GM19023 (cell line): Measurements from ENCODE around the gene EPGN.

Experiments
- ATAC-seq: cut with Tn5 transposase; IDR thresholded peaks from one replicate; pipeline ENCODE4 v1.9.1; 2021; ENCODE audit warnings: mild to moderate bottlenecking, moderate library complexity; ENCODE audit not compliant: unreplicated experiment

EPGN gene, protein sequence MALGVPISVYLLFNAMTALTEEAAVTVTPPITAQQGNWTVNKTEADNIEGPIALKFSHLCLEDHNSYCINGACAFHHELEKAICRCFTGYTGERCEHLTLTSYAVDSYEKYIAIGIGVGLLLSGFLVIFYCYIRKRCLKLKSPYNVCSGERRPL

DNA sequence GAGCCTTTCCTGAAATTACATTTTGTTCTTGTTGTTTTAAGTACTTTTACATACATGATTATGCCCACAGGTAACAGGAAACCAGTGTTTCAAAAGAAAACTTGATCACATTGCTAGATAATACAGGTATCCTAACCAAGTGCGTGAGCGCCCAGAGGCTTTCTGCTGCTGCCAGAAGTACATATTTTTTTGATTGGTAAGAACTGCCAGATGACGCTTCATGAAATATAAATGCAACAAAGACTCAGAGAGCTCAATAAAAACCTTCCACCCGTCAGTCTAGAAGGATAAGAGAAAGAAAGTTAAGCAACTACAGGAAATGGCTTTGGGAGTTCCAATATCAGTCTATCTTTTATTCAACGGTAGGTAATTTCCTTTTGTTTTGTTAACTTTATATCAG is at the start of gene EPGN:
Gene EPGN (plus strand): TSS at position 256 of the 400 bp plus-strand sequence. CDS start 64 bp downstream, at position 320.
- ATAC-seq = no peak

- ATAC-seq = no peak
These were observed 49.3 kb upstream of the EPGN start for GRCh38 chr4:74258963-74259362.

DNA sequence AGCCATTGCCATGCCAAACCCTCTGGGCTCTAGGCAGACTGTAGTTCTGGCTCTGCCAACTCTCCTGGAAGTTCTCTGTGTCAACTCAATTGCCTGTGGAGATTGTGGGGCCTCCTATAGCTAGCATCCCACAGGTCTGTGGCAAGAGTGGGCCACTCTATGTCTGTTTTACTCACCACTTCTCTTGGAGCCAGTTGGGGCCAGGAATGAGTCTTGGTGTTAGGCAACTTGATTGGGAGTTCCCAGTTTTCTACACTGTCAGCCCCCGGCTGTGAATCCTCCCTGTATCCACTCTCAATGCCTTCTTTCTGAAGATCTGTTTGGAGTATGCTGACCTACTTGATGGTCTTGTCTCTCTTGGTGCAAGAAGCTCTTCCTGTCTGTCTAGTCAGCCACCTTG is 48.2 kb upstream of the EPGN start:
- ATAC-seq = no peak

DNA sequence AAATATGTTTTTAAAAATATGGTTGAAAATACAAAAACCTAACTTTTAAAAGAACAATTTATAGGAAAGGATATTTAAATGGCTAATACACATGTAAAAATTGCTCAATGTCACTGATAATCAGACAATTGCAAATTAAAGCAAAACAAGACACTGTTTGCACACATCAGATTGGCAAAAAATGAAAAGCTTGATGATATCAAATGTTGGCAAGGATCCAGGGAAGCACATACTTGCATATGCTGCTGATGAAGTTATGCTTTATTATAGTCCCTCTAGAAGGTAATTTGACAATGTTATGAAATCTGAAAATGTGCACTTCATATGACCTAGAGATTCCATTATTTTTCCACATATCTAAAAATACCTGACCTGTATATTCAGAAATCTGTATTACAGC is 45.7 kb upstream of the EPGN start:
- no peak for ATAC-seq

DNA sequence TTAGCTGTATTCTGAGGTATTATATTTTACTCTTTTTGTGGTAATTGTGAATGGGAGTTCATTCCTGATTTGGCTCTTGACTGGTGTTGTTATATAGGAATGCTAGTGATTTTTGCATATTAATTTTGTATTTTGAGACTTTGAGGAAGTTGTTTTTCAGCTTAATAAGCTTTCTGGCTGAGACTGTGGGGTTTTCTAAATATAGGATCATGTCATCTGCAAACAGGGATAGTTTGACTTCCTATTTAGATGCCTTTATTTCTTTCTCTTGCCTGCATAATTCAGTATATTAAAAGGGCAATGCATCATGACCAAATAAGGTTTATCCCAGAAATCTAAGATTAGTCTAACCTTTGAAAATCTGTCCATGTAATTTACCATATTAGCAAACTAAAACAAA is 44.7 kb upstream of the EPGN start:
- ATAC-seq = no peak

GRCh38 chr4:74266081-74266480 is 42.2 kb upstream of the EPGN start:
- no peak for ATAC-seq

DNA sequence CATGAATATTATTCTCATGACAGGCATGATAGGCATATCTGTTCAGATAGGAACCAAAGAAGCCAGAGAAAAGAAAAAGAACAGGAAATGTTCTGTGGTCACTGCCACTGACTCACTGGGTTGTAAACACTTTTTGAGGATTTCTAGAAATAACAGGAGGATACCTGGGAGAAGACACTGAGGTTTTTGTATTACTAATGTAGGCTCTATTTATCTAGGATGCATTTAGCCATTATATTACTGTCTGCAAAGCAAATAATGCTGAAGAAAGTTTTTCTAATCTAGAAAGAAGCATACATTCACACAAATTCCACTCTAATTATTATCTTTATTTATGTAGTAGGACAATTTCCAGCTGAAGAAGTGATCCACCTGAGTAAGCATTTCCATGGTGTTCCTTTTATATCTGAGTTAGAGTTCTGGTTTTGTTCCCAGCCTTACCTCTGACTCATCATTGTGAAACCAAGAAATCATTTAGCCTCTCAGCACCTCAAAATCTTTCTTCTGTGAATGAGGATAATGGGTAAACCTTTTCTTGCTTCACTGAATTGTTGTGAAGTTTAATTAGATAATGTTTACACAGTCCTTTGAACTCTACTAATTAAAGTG is 40.2 kb upstream of the EPGN start:
- no peak for ATAC-seq

DNA sequence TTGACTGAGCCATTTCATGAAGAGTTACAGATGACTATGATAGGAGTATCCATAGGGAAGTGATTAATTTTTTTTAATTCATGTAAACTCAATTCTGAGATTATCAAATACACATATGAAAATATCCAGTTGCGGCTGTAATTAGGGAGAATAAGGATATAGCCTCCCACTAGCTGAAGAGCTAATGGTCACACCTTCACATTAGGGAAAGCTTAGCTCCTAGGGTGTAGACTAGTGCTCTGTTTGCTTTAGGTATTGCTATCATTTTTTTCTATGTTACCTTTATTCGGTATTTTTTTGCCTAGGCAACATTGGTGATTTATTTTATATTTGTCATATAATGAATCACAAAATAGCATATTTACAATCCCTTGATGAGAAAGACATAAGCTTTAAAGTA is 39.6 kb upstream of the EPGN start:
- ATAC-seq = no peak

- ATAC-seq = no peak
These were observed 29.8 kb upstream of the EPGN start for GRCh38 chr4:74278490-74278889.

DNA sequence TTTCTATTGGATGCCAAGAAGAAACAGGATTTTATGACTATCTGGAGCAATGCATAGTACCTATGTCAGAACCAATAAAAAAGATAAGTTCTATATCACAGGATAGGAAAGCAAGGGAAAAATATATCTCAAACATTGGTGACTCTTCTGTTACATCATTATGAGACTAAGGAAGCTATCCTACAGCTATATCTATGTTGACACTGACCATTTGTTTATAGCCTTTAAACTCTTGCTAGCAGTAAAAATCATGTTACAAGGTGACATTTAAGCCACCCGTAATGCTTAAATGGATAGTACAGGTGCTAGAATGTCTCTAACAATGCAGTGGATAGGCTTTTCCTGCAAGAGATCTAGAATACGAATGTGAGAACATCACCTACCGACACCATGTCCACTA is 28.6 kb upstream of the EPGN start:
- ATAC-seq = no peak

DNA sequence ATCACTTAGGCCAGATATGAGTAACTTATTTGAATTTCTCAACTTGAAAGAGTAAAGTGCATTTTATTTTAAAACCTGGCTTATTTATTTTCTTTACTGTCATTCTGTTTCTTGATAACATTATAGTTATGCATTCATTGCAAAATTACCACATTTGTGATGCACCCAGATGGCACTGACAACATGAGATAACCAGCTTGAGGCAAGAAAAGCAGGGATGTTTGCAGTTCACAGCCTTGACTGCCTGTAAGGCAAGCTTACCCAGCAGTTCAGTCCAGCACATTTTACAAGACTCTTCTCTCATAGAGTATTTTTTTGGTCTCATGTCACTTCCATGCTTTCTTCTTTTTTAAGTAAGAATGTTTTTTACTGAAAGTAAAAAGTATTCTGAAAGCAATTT is 25.3 kb upstream of the EPGN start:
- no peak for ATAC-seq

DNA sequence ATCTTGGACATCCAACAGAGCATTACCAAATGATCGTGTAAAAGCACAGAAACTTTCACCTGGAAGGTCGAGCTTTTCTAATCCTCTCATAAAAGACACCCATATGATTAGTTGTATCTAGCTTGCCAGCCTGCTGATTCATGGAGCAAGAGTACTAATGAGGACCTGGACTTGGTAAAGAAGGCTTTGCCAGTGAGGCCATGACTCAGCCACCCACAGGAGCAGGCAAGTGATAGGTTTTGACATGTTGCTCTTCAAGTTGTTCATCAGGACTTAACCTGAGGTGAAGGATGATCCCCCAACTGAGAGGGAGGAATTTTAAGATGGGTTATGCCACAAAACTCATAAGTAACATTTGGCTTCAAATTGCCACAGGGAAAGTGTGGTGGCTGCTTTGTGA is 24.7 kb upstream of the EPGN start:
- ATAC-seq = no peak

DNA sequence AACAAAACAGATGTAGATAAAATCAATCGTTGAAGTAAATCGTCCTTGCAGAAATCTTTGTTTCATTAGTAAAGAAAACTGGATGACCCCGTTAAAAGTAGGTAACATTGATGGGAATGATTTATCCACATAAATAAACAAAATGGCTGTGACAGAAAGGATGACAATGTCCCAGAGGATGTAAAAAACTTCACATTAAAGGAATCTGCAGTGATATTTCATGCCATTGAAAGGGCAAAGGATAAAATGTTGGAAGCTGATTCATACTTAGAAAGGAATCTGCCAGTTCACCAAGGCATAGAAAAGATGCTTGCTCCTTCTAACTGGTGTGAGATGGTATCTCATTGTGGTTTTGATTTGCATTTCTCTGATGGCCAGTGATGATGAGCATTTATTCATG is 24.2 kb upstream of the EPGN start:
- no peak for ATAC-seq

DNA sequence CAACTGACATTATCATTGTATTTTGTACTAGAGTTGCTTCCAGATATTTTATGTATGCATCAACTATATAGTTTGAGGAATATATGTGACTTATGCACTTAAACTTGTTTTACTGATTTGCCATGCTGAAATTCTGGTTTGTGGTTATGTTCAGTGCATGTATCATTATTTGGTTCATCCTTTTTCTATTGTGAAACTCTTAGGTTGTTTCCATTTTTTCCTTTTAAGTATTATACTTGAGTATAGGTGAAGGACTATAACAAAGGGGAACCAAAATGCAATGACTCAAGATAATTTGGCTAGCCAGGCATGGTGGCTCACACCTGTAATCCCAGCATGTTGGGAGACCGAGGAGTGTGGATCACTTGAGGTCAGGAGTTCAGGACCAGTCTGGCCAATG is 21.1 kb upstream of the EPGN start:
- no peak for ATAC-seq

- no peak for ATAC-seq
These were observed 20.5 kb upstream of the EPGN start for GRCh38 chr4:74287791-74288190.

DNA sequence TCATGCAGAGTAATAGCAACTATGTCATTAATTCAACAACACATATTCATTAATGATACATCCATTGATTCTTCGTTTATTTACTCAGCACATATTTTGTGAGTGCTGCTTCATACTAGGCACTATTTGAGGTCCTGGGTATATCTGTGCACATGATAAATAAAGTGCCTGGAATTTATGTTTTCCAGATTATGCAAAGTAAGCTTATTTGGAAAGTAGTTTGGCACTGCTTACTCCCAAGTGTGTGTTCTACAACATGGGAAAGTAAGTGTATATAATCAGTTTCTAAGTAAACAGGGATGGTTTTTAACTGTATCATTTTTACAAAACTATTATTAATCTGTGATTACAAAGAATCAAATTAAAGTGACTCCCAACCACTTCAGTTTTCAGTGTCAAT is 16.8 kb upstream of the EPGN start:
- no peak for ATAC-seq

DNA sequence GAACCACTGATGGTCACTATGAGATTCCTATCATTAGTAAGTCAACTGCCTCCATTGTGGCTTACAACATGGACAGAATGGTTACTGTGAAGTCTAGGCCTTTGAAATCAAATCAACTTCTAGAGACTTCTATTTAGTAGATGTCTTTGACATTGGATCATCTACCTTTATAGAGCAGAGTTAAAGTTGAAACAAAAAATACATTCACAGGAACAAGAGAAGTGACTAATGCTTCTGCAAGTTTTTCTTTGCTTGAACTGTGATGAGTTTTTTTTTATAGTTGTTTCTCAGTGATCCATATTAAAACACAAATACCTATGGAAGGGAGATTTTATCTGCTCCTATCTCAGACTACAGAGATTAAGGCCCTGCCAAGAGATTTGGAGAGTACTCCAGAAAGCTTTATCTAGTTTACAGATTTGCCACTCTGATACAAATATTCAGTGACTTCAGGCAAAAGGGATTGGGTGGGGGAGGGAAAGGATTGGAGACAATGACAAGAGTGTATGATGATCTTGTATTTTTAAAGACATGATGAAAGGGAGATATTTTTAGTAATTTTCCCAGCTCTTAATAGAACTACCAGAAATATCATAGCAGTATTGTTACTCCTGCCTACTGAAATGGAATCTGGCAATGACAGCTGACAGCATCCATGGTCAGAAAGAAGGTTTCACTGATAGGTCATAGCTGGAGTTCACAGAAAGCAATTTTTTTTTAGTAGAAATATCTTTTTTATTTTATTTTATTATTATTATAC is 16.0 kb upstream of the EPGN start:
- ATAC-seq = no peak

DNA sequence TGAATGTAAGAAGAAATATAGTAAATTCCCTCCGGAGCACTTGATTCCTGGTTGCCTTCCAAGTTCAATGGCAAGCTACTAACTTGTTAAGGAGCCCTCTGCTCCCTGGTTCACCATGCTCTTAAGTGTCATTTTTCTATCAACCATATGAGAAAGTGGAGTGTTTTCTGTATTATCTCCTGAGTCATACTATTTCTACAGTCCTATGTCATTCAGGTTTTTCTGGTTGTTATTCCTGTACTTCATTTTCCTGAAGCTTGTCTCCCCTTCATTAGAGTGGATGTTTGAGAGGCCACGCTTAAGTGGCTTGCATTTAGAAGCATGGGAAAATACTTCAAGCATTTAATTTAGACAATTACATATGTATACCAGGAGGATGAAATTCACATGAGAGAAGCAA is 14.7 kb upstream of the EPGN start:
- ATAC-seq = no peak

GRCh38 chr4:74294681-74295080 is 13.6 kb upstream of the EPGN start:
- no peak for ATAC-seq

GRCh38 chr4:74297539-74297938 is 10.7 kb upstream of the EPGN start:
- ATAC-seq = no peak

DNA sequence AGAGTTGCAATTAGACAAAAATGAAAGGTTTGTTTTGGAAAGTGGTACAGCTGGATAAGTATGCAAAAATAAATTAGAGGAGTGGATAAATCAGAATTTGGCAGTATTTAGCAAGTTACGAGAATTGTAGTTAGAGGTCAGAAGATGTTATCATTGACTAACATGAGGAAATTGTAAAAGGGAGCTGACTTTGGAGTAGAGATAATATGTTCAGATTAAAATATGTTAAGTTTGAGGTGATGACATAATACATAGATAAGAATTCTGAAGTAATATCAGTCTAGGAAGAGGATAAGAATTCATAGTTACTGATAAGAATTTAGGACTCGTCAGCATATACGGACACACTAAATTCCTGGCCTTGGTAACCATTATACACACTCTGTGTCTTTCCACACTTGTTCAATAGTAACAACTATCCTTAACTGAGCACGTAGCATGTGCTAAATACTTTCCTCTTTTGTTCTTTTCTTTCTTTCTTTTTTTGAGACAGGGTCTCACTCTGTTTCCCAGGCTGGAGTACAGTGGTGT is 4.1 kb upstream of the EPGN start:
- no peak for ATAC-seq

DNA sequence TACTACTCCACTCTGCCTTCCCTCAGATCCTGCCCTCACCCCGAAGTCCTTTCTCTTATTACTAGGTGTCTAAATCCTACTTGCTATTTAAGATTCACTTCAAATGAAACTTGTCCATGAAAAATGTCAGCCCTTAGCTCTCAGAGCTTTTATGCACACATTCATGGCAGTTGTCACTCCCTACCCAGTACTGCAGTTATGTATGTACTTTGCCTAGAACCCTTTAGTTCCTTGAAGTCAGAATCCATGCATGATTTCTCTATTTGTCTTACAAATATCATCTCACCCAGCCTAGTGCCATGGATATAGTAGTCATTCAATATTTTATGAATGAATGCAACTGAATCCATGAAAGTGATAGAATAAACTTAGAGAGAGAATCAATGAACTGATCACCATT is 3.3 kb upstream of the EPGN start:
- no peak for ATAC-seq
